GM23248 (cell line): ENCODE measurements around the gene MACROD2. TPM values are rescaled to one million over a fixed set of nuclear protein-coding genes. Genes with fewer than 3 reads are reported as not detected.

Experiments
- DNase-seq: peaks from one replicate; pipeline ENCODE4 v3.0.0-alpha.2; 2015
- H2AFZ ChIP-seq: fragments of 200-600 bp; sonication (generic); 2 replicates; pipeline ENCODE4 v1.6.1; 2016; ENCODE audit warnings: antibody characterized with exemption
- H3F3A ChIP-seq: fragments of 200-600 bp; sonication (generic); 2 replicates; pipeline ENCODE4 v1.6.1; 2016; ENCODE audit warnings: mild to moderate bottlenecking, antibody characterized with exemption, mixed run types; ENCODE audit not compliant: insufficient read depth
- H3K27ac ChIP-seq: fragments of 200-600 bp; sonication (generic); 2 replicates; pipeline ENCODE4 v1.5.1; 2016; ENCODE audit warnings: mild to moderate bottlenecking
- H3K27me3 ChIP-seq: fragments of 200-600 bp; sonication (generic); replicated peaks from 2 replicates; pipeline ENCODE4 v1.6.1; 2016; ENCODE audit warnings: mild to moderate bottlenecking; ENCODE audit not compliant: insufficient read depth
- H3K36me3 ChIP-seq: fragments of 200-600 bp; sonication (generic); 2 replicates; pipeline ENCODE4 v1.6.1; 2016; ENCODE audit warnings: low read depth, mild to moderate bottlenecking
- H3K4me1 ChIP-seq: fragments of 200-600 bp; sonication (generic); 2 replicates; pipeline ENCODE4 v1.6.1; 2016; ENCODE audit warnings: mild to moderate bottlenecking; ENCODE audit not compliant: insufficient read depth
- H3K4me2 ChIP-seq: fragments of 200-600 bp; sonication (generic); one replicate; pipeline ENCODE4 v1.6.1; 2016; ENCODE audit warnings: mild to moderate bottlenecking; ENCODE audit not compliant: unreplicated experiment
- H3K4me3 ChIP-seq: fragments of 200-600 bp; sonication (generic); 2 replicates; pipeline ENCODE4 v1.5.1; 2016; ENCODE audit warnings: mild to moderate bottlenecking
- H3K79me2 ChIP-seq: fragments of 200-600 bp; sonication (generic); 2 replicates; pipeline ENCODE4 v1.6.1; 2016; ENCODE audit warnings: mild to moderate bottlenecking; ENCODE audit not compliant: insufficient read depth
- H3K9ac ChIP-seq: fragments of 200-600 bp; sonication (generic); 2 replicates; pipeline ENCODE4 v1.6.1; 2016; ENCODE audit warnings: mild to moderate bottlenecking
- H3K9me2 ChIP-seq: fragments of 200-600 bp; sonication (generic); 2 replicates; pipeline ENCODE4 v1.6.1; 2016; ENCODE audit warnings: mixed run types, mild to moderate bottlenecking, moderate library complexity; ENCODE audit not compliant: insufficient read depth
- H3K9me3 ChIP-seq: fragments of 200-600 bp; sonication (generic); one replicate; pipeline ENCODE4 v1.6.1; 2017; ENCODE audit warnings: low read depth
- H4K20me1 ChIP-seq: fragments of 200-600 bp; sonication (generic); 2 replicates; pipeline ENCODE4 v1.6.0; 2016; ENCODE audit not compliant: insufficient read depth
- EZH2 ChIP-seq: fragments of 200-600 bp; sonication (generic); IDR thresholded peaks from 2 replicates; pipeline ENCODE4 v1.6.1; 2018; ENCODE audit warnings: antibody characterized with exemption, mild to moderate bottlenecking; ENCODE audit not compliant: insufficient read depth, poor library complexity, severe bottlenecking
- EZH2phosphoT487 ChIP-seq: fragments of 200-600 bp; sonication (generic); IDR thresholded peaks from 2 replicates; pipeline ENCODE4 v1.6.1; 2018; ENCODE audit warnings: antibody characterized with exemption, moderate library complexity, mild to moderate bottlenecking, low read depth; ENCODE audit not compliant: insufficient read depth
- WGBS, 2 experiments: methylation state at CpG; one replicate each; pipeline ENCODE4 v1.1.6; 2015 to 2017; ENCODE audit warnings: low lambda C conversion rate in 2 of 2, low coverage in 1 of 2; ENCODE audit errors: missing lambda C conversion rate in 2 of 2; 5-methylcytosine and 5-hydroxymethylcytosine counted together
- in situ Hi-C: fragments of 300-500 bp; cut with MboI; formaldehyde crosslinking; loops from 2 replicates; pipeline ENCODE4 v1.15.0; 2020
- polyA plus RNA-seq: library from polyadenylated mRNA; unstranded; fragments of >200 nt; fragmentation: Nextera tagmentation; extraction: Ambion mirVana; gene quantifications from 2 replicates; pipeline ENCODE4 v1.2.1, GENCODE V29; 2016
- total RNA-seq: library from RNA; depleted of rRNA; stranded (reverse); fragments of >200 nt; shearing (Covaris generic); gene quantifications from 2 replicates; pipeline ENCODE4 v1.2.3, GENCODE V29; 2014

The MACROD2 gene
- total and polyA plus RNA-seq, 2 experiments from 2014 or later, result 1.1 to 3.1 TPM

DNA sequence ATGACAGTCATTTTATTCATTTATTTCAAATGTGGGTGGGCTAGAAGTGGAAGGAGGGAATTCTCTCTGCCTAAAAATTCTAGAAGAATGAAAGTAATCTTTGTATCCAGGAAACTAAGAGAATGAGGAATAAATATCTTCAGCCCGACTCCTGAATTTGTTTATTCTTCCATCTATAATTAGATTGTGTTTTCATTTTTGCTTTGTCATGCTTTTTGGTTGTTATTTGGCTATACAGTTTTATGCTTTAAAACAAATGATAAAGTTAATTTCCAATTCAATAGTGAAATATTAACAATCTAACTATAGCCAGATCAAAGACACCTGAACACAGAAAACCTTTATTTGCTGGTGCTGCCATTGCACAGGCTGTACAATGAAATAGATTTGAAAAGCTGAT, 2056.7 kb downstream of the MACROD2 start:
- Histone ChIP-seq H3K4me2 (no peak overlapping the region), H3K27ac (no peak overlapping the region), H4K20me1 (no peaks in the 10 kb centered on the region), H3K9me3 (no peaks in the 10 kb centered on the region), H2AFZ (no peak overlapping the region), H3F3A (no peaks in the 10 kb centered on the region), H3K36me3 (no peaks in the 10 kb centered on the region), H3K9me2 (no peaks in the 10 kb centered on the region), H3K79me2 (no peaks in the 10 kb centered on the region), H3K4me1 (no peaks in the 10 kb centered on the region), H3K9ac (no peak overlapping the region), H3K27me3 (no peaks in the 10 kb centered on the region), H3K4me3 (no peak overlapping the region)
- TF ChIP-seq EZH2phosphoT487, result no peak
- TF ChIP-seq EZH2, result no peak
- in situ Hi-C loops, result no loop called here
- no peak for DNase-seq
- WGBS, 2 experiments, result 16 to 27% methylated on average over 1 of the region's 1 CpG

DNA sequence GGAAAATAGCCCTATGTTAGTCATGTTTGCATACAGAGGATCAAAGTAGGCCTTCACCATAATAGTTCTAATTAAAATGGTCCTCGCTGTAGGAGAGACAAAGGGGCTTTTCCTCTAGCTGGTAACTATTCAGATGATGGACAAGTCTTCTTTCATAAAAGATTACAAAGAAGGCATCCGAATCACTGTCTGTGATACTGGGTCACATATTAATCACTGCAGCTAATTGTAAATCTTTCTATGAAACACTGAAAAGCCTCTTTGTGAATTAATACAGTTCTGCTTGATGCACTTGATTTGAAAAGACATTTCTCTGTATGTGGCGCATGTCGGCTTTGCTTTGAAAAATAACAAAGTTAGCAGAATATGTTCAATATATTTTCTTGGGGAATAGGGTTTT, 2057.1 kb downstream of the MACROD2 start:
- Histone ChIP-seq H3K79me2 (no peaks in the 10 kb centered on the region), H3K27ac (no peak overlapping the region), H3K4me3 (no peak overlapping the region), H3K9me2 (no peaks in the 10 kb centered on the region), H3K27me3 (no peaks in the 10 kb centered on the region), H3K36me3 (no peaks in the 10 kb centered on the region), H2AFZ (no peak overlapping the region), H3K4me1 (no peaks in the 10 kb centered on the region), H4K20me1 (no peaks in the 10 kb centered on the region), H3K9ac (no peak overlapping the region), H3K9me3 (no peaks in the 10 kb centered on the region), H3F3A (no peaks in the 10 kb centered on the region), H3K4me2 (no peak overlapping the region)
- 44% methylated on average over 4 of the region's 4 CpGs for WGBS, 2 experiments
- TF ChIP-seq EZH2phosphoT487, result no peak
- no peak for TF ChIP-seq EZH2
- no peak for DNase-seq
- in situ Hi-C loops, result no loop called here

DNA sequence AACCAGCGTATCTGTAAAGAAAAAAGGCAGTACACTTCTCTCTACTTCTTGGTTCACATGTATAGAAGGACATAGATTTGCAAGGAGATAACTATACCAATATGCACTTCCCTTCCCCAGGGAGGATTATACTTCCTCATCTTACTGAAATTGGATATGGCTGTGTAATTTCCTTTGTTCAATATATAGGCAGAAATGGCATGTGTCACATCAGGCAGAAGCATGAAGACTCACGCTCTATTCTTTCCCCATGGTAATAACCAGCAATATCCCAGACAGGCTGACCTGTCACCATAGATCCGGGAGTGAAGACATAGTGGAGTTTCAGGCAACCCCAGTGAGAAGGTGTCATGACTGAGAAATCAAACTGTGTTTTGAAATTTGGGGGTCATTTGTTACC, 2059.7 kb downstream of the MACROD2 start:
- Histone ChIP-seq H3F3A (no peaks in the 10 kb centered on the region), H3K4me2 (no peak overlapping the region), H3K4me3 (no peak overlapping the region), H2AFZ (no peak overlapping the region), H3K36me3 (no peaks in the 10 kb centered on the region), H3K9me2 (no peaks in the 10 kb centered on the region), H3K9ac (no peak overlapping the region), H3K4me1 (no peaks in the 10 kb centered on the region), H3K27me3 (no peaks in the 10 kb centered on the region), H4K20me1 (no peaks in the 10 kb centered on the region), H3K27ac (no peak overlapping the region), H3K79me2 (no peaks in the 10 kb centered on the region), H3K9me3 (no peaks in the 10 kb centered on the region)
- in situ Hi-C loops, result no loop called here
- TF ChIP-seq EZH2phosphoT487, result no peak
- TF ChIP-seq EZH2, result no peak
- 27 to 47% methylated on average over 3 of the region's 3 CpGs for WGBS, 2 experiments
- DNase-seq, result no peak

DNA sequence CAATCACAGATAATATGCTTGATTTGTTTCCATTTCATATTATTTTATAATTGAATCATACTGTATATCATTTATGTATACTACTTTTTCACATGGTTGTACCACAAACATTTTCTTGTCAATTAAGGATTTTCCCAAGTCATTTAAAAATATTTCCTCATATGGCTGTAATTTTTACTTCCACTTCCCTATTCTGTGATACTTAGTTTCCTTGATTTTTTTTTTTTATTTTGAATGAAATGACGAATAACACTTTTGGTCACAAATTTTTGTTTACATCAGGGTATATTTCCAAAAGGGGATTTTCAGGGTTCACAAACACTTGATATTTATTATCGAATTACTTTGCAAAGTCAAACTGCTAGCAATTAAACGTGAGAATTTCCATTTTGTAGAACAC, 2062.3 kb downstream of the MACROD2 start:
- Histone ChIP-seq H3K4me2 (no peak overlapping the region), H3F3A (no peaks in the 10 kb centered on the region), H3K9ac (no peak overlapping the region), H3K4me3 (no peak overlapping the region), H3K27me3 (no peaks in the 10 kb centered on the region), H2AFZ (no peak overlapping the region), H3K36me3 (no peaks in the 10 kb centered on the region), H3K79me2 (no peaks in the 10 kb centered on the region), H4K20me1 (no peaks in the 10 kb centered on the region), H3K9me3 (no peaks in the 10 kb centered on the region), H3K4me1 (no peaks in the 10 kb centered on the region), H3K9me2 (no peaks in the 10 kb centered on the region), H3K27ac (no peak overlapping the region)
- WGBS, 2 experiments, result 13 to 26% methylated on average over 3 of the region's 3 CpGs
- TF ChIP-seq EZH2phosphoT487, result no peak
- no peak for TF ChIP-seq EZH2
- in situ Hi-C loops, result no loop called here
- no peak for DNase-seq

DNA sequence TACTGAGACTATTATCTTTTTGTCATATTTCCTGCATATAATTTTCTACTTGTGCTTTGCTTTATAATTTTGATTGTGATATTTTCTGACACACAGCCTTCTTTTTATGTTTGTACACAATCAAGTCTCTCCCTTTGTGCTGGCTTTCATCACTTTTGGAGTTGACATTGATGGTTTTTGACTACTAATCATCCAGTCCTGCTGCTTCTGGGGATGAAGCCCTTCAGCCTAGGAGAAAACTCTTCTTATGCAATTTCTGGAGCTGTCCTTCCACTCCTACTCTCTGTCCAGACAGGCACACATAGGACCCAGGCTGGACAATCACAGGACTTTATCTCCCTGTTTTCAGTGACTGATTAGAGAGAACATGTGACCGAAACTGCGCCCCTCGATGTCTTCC, 2063.0 kb downstream of the MACROD2 start:
- Histone ChIP-seq H3K4me1 (no peaks in the 10 kb centered on the region), H3K4me2 (no peak overlapping the region), H3K4me3 (no peak overlapping the region), H4K20me1 (no peaks in the 10 kb centered on the region), H3K27me3 (no peaks in the 10 kb centered on the region), H3K27ac (no peak overlapping the region), H3K36me3 (no peaks in the 10 kb centered on the region), H3F3A (no peaks in the 10 kb centered on the region), H3K79me2 (no peaks in the 10 kb centered on the region), H2AFZ (no peak overlapping the region), H3K9me2 (no peaks in the 10 kb centered on the region), H3K9ac (no peak overlapping the region), H3K9me3 (no peaks in the 10 kb centered on the region)
- no peak for DNase-seq
- WGBS, 2 experiments, result 61 to 75% methylated on average over 3 of the region's 3 CpGs
- in situ Hi-C loops, result no loop called here
- no peak for TF ChIP-seq EZH2phosphoT487
- TF ChIP-seq EZH2, result no peak
